Upper lobe of left lung (tissue), 6 donors: ENCODE data around the gene FHIT. TPM values are rescaled to one million over a fixed set of nuclear protein-coding genes. Genes with fewer than 3 reads are reported as not detected.
"Not testable (repeated sequence)": the region's sequence is repeated elsewhere in the genome, so short reads cannot be mapped to it uniquely, and the experiment has no call there.

Experiments
- ATAC-seq, 2 donors: fragments of 200-7000 bp; cut with Tn5 transposase; one replicate each; pipeline ENCODE4 v1.9.1; 2022; ENCODE audit warnings: mild to moderate bottlenecking in 2 of 2, moderate library complexity in 2 of 2; ENCODE audit not compliant: low FRiP score in 2 of 2
- DNase-seq, 2 donors: peaks; one replicate each; pipeline ENCODE4 v3.0.0-alpha.2; 2019 to 2020
- H3K27ac ChIP-seq, 4 donors: fragments of 200-600 bp; sonication (generic); one replicate each; pipeline ENCODE4 v1.5.1; 2016 to 2019
- H3K27me3 ChIP-seq, 4 donors: fragments of 200-600 bp; sonication (generic); one replicate each; pipeline ENCODE4 v1.5.1; 2017 to 2019
- H3K36me3 ChIP-seq, 4 donors: fragments of 200-600 bp; sonication (generic); one replicate each; pipeline ENCODE4 v1.5.1; 2016 to 2019
- H3K4me1 ChIP-seq, 4 donors: fragments of 200-600 bp; sonication (generic); one replicate each; pipeline ENCODE4 v1.5.1; 2018 to 2019
- H3K4me3 ChIP-seq, 4 donors: fragments of 200-600 bp; sonication (generic); one replicate each; pipeline ENCODE4 v1.5.1; 2017 to 2019; ENCODE audit warnings: mild to moderate bottlenecking in 2 of 4, moderate library complexity in 1 of 4
- H3K9me3 ChIP-seq, 4 donors: fragments of 200-600 bp; sonication (generic); one replicate each; pipeline ENCODE4 v1.5.1; 2018 to 2019
- EP300 ChIP-seq, 4 donors: sonication (generic); formaldehyde crosslinking; IDR thresholded peaks; one replicate each; pipeline ENCODE4 v1.5.1; 2017; ENCODE audit warnings: antibody characterized with exemption in 4 of 4, control low read depth in 2 of 4
- POLR2A ChIP-seq, 4 donors: fragments of 450-650 bp; IDR thresholded peaks; one replicate each; pipeline ENCODE4 v1.5.1; 2016 to 2017; ENCODE audit warnings: antibody characterized with exemption in 4 of 4, mild to moderate bottlenecking in 2 of 4
- POLR2AphosphoS5 ChIP-seq, 2 donors: sonication (generic); formaldehyde crosslinking; IDR thresholded peaks; one replicate each; pipeline ENCODE4 v1.5.1; 2017; ENCODE audit warnings: antibody characterized with exemption in 2 of 2
- WGBS, 2 donors: methylation state at CpG; one replicate each; pipeline ENCODE4 v1.1.5; 2017 to 2018; 5-methylcytosine and 5-hydroxymethylcytosine counted together
- total RNA-seq, 6 donors: library from RNA; depleted of rRNA in 4 of 6; stranded (reverse); fragments of >200 nt in 4 of 6; gene quantifications; one replicate each; pipeline versions ENCODE4 v1.1.0 to v1.2.1, GENCODE V29; 2016 to 2021
- TF ChIP-seq, protein P1 (sequence below), 6 experiments: fragments of 450-650 bp in 4 of 6; fragments of 200-600 bp in 2 of 6; sonication (generic) in 2 of 6; IDR thresholded peaks; one replicate each; pipeline ENCODE4 v1.5.1; 2016 to 2019; ENCODE audit warnings: antibody characterized with exemption in 6 of 6
- donor health status: DM: no; HTN: no; CAD: no; lungs with moderate emphysema.
- donor health status: DM: no; HTN: yes; CAD: no; lungs with severe emphysema.

FHIT gene
- total RNA-seq, 6 donors from 2014 or later = 6.8 to 56.6 (median 11.1) TPM

DNA sequence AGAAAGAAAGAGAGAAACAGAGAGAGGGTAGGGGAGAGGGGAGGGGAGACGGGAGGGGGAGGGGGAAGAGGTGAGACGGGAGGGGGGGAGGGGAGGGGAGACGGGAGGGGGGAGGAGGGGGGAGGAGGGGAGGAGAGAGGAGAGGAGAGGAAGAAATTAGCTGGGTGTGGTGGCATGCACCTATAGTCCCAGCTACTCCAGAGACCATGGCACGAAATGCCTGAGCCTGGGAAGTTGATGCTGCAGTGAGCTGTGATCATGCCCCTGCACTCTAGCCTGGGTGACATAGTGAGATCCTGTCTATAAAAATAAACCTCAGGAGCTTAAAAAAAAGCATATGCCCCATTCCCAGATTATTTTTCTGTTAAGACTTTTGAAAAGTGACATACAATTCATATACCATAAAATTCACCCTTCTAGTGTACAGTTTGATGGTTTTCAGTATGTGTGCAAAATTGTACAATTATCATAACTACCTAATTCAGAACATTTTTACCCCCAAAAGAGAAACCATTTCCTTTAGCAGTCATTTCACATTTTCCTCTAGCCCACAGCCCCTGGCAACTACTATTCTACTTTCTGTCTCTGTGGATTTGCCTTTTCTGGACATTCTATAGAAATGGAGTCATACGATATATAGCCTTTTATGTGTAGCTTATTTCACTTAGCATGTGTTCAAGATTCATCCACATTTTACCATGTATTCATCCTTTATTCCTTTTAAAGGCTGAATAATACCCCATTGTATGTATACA, 699.6 kb downstream of the FHIT start:
- DNase-seq (no peak), ATAC-seq (no peak)
- no peaks in the 10 kb centered on the region for H3K36me3 ChIP-seq
- no peak overlapping the region for H3K27ac ChIP-seq
- no peaks in the 10 kb centered on the region for H3K9me3 ChIP-seq
- TF ChIP-seq, protein P1, sequence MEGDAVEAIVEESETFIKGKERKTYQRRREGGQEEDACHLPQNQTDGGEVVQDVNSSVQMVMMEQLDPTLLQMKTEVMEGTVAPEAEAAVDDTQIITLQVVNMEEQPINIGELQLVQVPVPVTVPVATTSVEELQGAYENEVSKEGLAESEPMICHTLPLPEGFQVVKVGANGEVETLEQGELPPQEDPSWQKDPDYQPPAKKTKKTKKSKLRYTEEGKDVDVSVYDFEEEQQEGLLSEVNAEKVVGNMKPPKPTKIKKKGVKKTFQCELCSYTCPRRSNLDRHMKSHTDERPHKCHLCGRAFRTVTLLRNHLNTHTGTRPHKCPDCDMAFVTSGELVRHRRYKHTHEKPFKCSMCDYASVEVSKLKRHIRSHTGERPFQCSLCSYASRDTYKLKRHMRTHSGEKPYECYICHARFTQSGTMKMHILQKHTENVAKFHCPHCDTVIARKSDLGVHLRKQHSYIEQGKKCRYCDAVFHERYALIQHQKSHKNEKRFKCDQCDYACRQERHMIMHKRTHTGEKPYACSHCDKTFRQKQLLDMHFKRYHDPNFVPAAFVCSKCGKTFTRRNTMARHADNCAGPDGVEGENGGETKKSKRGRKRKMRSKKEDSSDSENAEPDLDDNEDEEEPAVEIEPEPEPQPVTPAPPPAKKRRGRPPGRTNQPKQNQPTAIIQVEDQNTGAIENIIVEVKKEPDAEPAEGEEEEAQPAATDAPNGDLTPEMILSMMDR (IDR thresholded peaks at IDR 0.05) = no peak
- no peak for TF ChIP-seq EP300 (IDR thresholded peaks at IDR 0.05)
- no peak for TF ChIP-seq POLR2A (IDR thresholded peaks at IDR 0.05)
- TF ChIP-seq POLR2AphosphoS5 (IDR thresholded peaks at IDR 0.05) = no peak
- no peak overlapping the region for H3K4me3 ChIP-seq
- no peaks in the 10 kb centered on the region for H3K27me3 ChIP-seq
- no peaks in the 10 kb centered on the region for H3K4me1 ChIP-seq
- WGBS, 2 donors = 95 to 99% methylated on average over 2 to 3 of the region's 5 CpGs

DNA sequence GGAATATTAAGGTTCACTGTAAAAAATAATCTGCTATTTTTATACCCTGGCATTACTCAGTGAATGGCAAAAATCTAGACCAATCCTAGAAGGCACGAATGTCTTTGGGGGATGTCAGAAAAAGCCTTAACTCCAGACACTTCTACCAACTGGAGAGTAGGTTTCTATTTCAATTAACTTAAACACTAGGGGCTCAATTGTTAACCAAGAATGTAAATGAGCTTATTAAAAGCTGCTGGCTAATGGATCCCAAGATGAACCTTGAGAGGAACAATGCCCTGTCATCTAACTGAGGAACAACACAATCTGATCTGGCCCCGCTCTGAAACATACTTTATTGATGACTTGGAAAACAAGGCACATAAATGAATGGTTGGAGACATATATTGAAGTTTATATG, 701.4 kb downstream of the FHIT start:
- TF ChIP-seq, protein P1 (IDR thresholded peaks at IDR 0.05) = no peak
- TF ChIP-seq POLR2AphosphoS5 (IDR thresholded peaks at IDR 0.05) (no peak), EP300 (IDR thresholded peaks at IDR 0.05) (no peak), POLR2A (IDR thresholded peaks at IDR 0.05) (no peak)
- Histone ChIP-seq H3K4me1 (no peaks in the 10 kb centered on the region), H3K4me3 (no peak overlapping the region), H3K27ac (no peak overlapping the region), H3K9me3 (no peaks in the 10 kb centered on the region), H3K36me3 (no peaks in the 10 kb centered on the region), H3K27me3 (no peaks in the 10 kb centered on the region)
- no peak for DNase-seq
- no peak for ATAC-seq
- WGBS, 2 donors = 78 to 85% methylated on average over 2 of the region's 2 CpGs

DNA sequence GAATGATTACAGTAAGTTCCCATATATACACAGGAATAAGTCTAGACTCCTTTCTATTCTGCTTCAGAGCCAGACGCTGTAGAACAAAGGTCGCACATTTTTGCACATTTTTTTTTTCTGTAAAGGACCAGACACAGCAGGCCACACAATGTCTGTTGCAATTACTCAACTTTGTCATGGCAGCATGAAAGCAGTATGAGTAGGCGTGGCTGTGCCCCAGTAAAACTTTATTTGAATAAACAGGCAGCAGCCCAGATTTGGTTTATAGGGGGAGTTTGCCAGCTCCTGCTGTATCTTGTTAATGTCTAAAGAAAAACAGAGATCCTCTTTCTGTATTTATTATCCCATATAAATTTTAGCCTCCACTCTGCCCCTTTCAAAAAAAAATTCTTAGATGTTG, 708.3 kb downstream of the FHIT start:
- no peaks in the 10 kb centered on the region for H3K27me3 ChIP-seq
- ATAC-seq = no peak
- no peak for DNase-seq
- no peaks in the 10 kb centered on the region for H3K9me3 ChIP-seq
- H3K4me1 ChIP-seq = no peaks in the 10 kb centered on the region
- no peak overlapping the region for H3K27ac ChIP-seq
- TF ChIP-seq POLR2AphosphoS5 (IDR thresholded peaks at IDR 0.05) (no peak), EP300 (IDR thresholded peaks at IDR 0.05) (no peak), POLR2A (IDR thresholded peaks at IDR 0.05) (no peak)
- TF ChIP-seq, protein P1 (IDR thresholded peaks at IDR 0.05) = no peak
- 74% methylated on average over 3 of the region's 3 CpGs for WGBS, 2 donors
- no peaks in the 10 kb centered on the region for H3K36me3 ChIP-seq
- H3K4me3 ChIP-seq = no peak overlapping the region

DNA sequence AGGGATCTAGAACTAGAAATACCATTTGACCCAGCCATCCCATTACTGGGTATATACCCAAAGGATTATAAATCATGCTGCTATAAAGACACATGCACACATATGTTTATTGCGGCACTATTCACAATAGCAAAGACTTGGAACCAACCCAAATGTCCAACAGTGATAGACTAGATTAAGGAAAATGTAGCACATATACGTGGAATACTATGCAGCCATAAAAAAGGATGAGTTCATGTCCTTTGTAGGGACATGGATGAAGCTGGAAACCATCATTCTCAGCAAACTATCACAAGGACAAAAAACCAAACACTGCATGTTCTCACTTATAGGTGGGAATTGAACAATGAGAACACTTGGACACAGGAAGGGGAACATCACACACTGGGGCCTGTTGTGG, 711.9 kb downstream of the FHIT start:
- DNase-seq, H3K27ac ChIP-seq, ATAC-seq, H3K9me3 ChIP-seq, H3K4me3 ChIP-seq, H3K4me1 ChIP-seq, H3K27me3 ChIP-seq, H3K36me3 ChIP-seq: not testable (repeated sequence)
- WGBS, 2 donors = 93 to 100% methylated on average over 2 of the region's 2 CpGs

DNA sequence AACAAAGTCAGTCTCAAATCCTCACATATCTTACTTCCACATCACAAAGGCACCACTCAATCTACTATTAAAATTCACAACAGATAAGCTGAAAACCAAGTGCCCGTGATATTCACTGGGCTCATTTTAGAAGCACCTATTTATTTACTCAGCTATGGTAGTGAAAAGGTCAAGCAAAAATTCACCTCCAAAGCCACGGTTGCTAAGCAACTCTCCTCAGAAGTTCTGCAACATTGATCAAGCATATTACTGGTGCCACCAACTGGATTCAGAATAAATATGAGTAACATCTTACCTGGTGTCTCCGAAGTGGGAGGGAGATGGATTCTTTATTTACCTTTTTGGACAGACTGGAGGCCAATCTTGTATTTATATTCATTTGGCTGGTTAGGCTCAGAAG, 714.8 kb downstream of the FHIT start:
- Histone ChIP-seq H3K27ac (no peak overlapping the region), H3K9me3 (no peaks in the 10 kb centered on the region), H3K4me1 (no peaks in the 10 kb centered on the region), H3K4me3 (no peak overlapping the region), H3K36me3 (no peaks in the 10 kb centered on the region), H3K27me3 (no peaks in the 10 kb centered on the region)
- TF ChIP-seq EP300 (IDR thresholded peaks at IDR 0.05) (no peak), POLR2AphosphoS5 (IDR thresholded peaks at IDR 0.05) (no peak)
- TF ChIP-seq, protein P1 (IDR thresholded peaks at IDR 0.05) = no peak
- DNase-seq = no peak
- 66 to 69% methylated on average over 3 of the region's 3 CpGs for WGBS, 2 donors
- ATAC-seq = no peak
